CMK (cell line): ENCODE data around the gene ST6GALNAC5.

Source experiments
- DNase-seq: peaks from one replicate; pipeline ENCODE4 v3.0.0-alpha.2; 2010; ENCODE audit warnings: low read depth

The ST6GALNAC5 gene

GRCh38 chr1:77014073-77014788, 147.0 kb downstream of the ST6GALNAC5 start:
- DNase-seq: no peak

DNA sequence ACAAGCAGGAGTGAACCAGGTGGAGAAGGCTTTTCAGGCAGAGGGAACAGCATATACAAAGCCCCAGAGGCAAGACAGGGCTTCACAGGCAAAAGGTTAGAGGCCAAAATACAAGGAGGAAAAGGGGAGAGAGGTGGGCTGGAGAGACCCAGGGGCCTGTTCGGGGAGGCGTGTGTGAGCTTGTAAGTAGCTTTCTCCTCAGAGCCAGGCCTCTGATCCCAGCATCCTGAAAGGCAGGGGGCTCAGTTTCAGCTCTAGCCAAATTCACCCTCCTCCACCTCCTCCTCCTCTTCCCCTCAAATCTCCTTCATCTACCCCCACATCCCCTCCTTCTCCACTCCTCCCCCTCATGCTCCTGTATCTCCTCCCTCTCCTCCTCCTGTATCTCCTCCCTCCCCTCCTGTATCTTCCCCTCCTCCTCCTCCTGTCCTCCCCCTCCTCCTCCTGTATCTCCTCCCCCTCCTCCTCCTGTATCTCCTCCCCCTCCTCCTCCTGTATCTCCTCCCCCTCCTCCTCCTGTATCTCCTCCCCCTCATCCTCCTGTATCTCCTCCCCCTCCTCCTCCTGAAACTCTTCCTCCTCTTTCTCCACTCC, 148.6 kb downstream of the ST6GALNAC5 start:
- no peak for DNase-seq

DNA sequence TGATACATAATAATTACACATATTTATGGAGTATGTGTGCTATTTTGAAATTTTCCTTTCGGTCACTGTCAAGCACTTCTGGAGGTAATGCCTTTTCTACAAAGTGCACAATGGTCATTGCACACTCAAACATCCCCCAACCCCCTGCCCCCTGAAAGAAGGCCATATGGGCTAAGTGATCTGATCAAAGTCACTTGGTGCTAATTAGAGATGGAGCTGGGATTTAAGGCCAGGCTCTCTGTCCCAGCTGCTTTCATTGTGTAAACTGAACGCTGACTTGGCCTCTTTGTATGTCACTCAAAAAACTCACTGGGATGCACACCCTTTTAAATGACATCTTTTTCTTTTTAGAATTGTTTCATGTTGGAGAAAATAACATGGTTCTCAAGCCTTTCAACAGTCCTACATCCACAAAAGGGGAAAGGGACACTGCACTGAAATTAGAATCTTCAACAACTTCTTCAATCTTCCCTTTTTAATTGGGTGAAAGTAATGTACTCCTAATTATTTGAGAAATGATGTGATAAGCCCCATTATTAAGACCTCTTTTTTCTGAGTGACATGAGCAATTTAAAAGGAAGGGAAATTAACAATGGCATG, 149.2 kb downstream of the ST6GALNAC5 start:
- DNase-seq: no peak

GRCh38 chr1:77018311-77018710, 151.0 kb downstream of the ST6GALNAC5 start:
- no peak for DNase-seq

DNA sequence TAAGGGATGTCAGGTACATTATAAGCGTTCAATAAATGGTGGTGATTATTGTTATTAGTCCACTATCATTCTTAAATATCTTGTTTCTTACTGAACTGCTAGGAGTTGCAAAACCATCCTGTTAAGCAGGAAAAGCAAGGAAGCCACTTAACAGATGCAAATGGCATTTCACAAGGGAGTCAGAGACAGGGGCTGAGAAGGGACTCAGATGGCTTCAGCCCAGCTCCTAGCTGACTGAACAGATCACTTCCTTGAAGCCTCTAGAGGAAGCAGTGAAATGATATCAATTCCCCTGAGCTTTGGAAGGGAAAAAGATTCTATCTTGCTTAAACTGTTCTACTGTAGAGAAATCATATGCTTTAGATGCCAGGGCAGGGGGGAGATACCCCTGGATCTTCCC, 151.5 kb downstream of the ST6GALNAC5 start:
- DNase-seq: no peak

- no peak for DNase-seq
Measured at GRCh38 chr1:77021732-77022131, 154.5 kb downstream of the ST6GALNAC5 start.

GRCh38 chr1:77024500-77024899, 157.2 kb downstream of the ST6GALNAC5 start:
- no peak for DNase-seq

GRCh38 chr1:77025599-77025998, 158.3 kb downstream of the ST6GALNAC5 start:
- no peak for DNase-seq

- no peak for DNase-seq
Measured at GRCh38 chr1:77026135-77026534, 158.9 kb downstream of the ST6GALNAC5 start.

- DNase-seq: no peak
Measured at GRCh38 chr1:77026640-77027039, 159.4 kb downstream of the ST6GALNAC5 start.

DNA sequence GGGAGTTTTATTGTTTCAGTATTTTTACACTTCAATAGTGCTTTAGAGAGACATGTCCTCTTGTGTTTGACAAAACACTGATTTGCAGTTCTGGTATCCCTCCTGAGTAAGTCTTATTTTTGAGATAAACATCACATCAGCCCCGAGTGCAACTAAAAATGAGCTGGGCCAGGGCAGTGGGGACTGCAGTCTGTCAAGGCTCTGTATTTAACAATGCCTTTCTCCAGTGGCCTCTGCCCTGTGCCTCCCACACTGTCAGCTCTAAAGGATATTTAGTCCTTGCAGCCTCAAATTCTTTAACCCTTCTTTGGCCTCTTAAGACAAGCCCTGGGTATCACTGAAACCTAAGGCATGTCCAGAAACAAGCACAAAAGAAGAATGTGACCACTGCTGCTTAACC, 160.6 kb downstream of the ST6GALNAC5 start:
- DNase-seq: no peak

DNA sequence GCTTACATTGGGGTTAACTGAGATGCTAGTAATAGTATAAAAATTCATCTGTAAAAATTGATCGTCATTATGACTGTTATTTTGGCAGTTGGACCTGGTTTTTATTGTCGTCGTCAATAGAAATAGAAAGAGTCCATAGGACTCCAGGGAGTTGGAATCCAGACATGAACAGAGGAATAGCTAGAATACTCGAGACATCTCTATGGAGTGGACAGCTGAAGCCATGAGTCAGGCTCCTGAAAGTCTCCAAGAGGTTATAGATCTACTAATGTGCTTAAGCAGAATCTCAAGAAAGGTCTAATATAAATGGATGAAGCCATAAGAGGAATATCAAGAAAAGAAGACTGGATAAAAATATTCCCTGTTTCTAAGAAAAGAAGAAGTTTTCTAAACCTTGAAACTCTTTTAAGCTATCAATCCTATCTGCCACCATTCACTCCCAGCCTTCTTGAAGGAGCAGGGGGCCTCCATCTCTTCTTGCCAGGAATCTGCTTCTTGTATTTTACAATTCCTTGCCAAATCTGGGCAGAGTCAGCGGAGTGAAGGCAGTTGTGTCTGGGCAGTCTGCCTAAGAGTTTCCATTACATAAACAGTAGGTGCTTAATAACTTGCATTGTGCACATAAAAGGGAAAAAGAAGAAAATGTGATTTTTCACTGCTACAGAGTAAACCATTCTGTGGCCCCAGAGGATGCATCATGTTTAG, 163.3 kb downstream of the ST6GALNAC5 start:
- DNase-seq: no peak

GRCh38 chr1:77031106-77031662, 163.9 kb downstream of the ST6GALNAC5 start:
- no peak for DNase-seq

- no peak for DNase-seq
Measured at GRCh38 chr1:77036560-77036959, 169.3 kb downstream of the ST6GALNAC5 start.

DNA sequence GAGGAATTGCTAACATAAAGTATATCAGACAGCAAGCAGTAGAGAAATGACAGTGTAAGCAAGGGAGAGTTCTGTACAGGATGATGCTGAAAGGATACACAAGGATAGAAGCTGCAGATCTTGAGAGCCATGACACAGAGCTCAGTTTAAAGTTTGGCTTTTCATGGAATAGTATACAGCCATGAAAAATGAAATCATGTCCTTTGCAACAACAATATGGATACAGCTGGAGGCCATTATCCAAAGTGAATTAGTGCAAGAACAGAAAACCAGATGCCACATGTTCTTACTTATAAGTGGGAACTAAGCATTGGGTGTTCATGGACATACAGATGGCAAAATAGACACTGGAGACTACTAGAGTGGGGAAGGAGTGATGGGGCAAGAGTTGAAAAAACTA, 169.8 kb downstream of the ST6GALNAC5 start:
- no peak for DNase-seq

GRCh38 chr1:77038000-77038399, 170.7 kb downstream of the ST6GALNAC5 start:
- no peak for DNase-seq

DNA sequence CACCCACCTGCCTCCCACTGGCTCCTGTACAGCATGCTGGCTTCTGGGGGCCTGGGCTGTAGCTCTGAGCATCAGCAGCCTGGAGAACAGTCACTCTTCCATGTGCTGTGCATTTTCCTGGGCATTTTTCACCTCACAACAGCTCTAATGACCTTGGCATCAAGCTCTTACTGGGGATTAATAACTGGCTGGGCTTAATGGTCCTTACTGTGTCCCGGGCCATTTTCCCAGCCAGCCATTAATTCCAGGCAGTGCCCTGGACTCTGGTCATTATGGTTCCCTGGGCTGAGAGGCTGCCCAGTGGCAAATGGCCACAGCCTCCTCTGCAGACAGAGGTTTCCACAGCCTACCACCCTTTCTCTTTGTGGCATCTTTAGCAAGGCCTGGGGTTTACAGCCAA, 171.8 kb downstream of the ST6GALNAC5 start:
- DNase-seq: no peak

DNA sequence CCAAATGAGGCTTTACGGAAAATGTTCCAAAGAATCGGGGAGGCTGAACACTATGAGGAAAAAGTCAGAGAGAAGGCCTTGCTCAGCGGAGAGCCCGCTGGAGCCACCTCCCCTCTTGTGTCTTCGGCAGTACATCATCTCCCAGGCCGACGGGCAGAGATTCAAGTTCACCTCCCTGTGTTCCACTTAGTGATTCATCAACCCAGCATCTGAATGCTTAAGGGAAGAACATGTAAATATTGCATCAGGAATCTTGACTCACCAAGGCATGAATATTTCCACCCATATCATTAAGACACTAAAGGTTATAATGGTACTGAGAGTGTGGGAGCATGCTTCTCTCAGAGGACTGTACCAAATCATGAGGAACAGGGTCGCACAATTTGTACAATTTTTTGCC, 172.5 kb downstream of the ST6GALNAC5 start:
- DNase-seq: no peak

DNA sequence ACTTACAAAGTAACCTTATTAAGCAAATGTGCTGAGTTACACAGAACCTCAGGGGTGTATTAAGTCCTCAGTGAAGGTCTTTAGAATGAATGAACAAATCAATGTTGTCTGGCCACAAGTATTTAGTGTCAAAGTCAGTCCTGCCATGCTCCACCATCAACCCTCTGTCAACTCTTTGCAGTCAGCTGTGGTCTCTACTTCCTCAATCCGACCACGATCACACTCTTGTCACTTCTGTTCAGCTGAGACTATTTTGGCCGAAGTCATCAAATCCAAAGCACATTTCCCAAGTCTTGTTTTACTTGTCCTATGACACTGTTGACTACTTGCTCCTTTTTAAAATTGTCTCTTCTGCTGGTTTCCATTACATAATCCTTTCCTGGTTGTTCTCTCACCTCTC, 173.5 kb downstream of the ST6GALNAC5 start:
- DNase-seq: no peak

GRCh38 chr1:77044133-77044849, 177.0 kb downstream of the ST6GALNAC5 start:
- no peak for DNase-seq

DNA sequence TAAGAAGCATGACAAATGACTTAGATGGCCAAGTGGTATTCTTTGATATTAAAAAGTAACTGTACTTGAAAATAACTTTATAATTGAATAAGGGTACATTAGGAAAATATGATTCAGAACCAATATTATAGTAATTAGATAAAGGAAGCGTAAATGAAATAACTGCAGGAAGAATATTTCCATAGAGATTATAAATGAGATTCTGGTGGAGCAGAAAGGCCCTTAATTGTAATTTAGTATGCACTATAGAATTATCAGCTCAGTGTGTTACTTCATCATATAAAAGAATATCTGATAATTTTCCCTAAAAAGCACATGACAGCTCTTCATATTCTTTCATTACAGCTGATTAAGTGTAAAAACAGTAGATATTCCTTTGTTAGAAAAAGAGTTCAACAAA, 180.3 kb downstream of the ST6GALNAC5 start:
- no peak for DNase-seq
